Bone marrow (tissue), 2 donors: ENCODE measurements around the gene ZNF462.
"Not testable (repeated sequence)": the region's sequence is repeated elsewhere in the genome, so short reads cannot be mapped to it uniquely, and the experiment has no call there.

ENCODE experiments used
- DNase-seq, 2 donors: peaks; one replicate each; lab custom pipeline; 2025; lab: John Stamatoyannopoulos, UW

Gene ZNF462

DNA sequence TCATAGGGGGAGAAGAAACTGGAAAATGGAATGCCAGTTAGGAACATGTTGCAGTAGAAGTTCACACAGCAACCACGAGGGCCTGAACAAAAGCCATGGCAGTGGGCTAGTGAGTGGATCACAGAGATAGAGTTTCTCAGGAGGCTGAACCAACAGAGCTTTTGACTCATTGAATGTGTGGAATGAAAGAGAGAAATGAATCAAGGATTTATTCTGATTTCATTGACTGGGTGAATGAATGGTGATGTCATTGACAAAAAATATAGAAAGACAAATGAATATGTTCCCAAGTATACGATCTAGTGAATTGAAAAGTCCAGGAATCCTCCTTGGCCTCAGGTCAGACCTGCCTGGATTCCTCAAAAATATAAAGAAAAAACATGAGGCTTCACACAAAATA lies 99.2 kb downstream of the ZNF462 start:
- DNase-seq, result no peak

DNA sequence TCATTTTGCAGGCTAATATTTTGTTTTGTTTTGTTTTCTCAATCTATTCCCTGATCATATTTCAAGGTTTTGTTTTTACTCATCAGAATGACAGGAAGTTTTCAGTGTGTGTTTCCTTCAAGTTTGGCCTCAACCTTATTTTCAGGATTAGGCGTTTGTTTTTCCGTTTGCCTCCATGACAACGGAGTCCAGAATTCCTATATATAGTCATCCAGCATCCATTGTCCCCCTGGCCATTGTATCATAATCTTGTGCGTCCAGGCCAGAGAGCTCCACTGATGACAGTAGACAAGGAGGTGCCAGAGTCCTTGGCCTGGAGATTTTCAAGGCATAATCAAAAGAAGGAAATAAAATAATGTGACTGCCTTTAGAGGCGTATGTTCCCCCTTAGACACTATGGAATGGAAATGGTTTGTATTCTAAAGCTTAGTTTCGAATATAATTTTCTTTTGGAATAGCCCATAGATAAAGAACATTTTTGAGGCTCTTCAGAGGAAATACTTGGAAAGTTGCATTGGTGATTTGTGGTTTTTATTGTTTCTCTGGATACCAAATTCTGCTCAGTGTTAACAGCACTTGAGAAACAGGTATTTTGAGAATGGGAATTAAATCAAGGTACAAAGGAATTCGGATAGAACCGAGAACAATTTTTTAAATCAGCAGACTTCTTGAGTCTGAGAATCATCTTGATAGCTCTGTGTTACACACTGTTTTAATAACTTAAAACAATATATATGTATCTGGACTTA lies 99.8 kb downstream of the ZNF462 start:
- DNase-seq, result no peak

GRCh38 chr9:106963684-106964083 lies 100.7 kb downstream of the ZNF462 start:
- no peak for DNase-seq

- DNase-seq, result no peak
Measured at GRCh38 chr9:106964329-106964728, 101.4 kb downstream of the ZNF462 start.

DNA sequence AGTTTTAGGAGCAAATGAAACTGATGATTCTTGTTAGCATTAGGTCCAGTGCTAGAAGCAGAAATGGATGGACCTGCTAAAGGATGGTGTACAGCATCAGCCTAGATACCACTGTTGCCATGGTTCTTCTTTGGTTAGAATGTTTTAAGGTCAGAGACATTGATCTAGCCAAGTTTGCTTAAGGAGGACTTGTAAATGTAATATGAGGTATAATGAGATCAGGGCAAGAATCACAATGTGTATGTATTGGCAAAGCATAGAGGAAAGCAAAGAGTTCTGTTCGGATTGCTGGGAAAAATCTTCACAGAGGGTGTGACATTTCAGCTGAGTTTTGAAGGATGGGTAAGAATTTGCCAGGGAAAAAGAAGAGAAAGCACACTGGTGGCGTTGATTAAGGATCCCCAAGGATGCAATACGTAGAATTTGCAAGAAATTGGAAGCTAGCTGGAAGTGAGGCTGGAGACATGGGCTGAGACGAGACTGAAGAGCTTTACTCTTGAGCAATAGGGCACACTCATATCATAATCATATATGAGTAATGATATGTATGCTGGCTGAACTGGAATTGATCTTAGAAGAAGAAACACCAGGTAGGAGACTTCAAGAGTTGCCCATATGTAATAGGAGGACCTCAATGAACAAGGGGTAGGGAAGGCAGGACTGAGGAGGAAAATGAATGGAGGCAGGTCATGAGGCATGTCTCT lies 102.0 kb downstream of the ZNF462 start:
- no peak for DNase-seq

DNA sequence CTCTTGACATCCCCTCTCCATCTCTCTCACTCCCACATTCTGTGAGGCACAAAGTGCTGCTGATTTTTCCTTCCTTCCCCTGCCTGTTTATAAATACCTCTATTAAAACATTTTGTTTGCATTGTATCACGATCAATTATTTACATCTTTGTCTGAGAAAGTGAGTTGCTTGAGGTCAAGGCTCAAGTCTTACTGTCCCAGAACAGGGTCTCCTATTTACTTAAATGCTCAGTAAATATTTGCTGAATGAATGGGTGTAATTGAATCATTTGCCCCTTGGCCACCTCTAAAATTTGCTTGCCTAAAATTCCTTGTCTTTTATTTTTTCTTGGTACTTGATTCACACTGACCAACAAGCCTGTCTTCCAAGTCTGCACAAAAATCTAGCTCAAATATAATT lies 103.5 kb downstream of the ZNF462 start:
- DNase-seq, result no peak

DNA sequence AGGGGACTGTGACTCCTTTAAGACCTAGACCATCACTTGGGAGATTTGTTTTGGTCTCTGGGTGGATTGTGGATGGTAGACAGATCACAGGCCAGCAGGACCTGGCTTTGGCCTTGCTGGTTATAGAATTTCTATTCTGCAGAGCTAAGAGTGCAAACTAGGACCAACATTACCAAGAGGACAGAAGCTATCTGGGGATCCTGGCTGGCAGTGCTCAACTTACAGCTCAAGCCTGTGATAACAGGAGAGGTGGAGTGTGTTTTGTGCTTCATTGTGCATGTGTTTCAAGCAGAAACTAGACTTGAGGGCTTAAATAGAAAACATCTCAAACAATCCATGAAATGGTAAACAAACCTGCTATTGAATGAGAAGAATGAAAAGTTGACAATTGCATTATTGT lies 106.7 kb downstream of the ZNF462 start:
- no peak for DNase-seq

DNA sequence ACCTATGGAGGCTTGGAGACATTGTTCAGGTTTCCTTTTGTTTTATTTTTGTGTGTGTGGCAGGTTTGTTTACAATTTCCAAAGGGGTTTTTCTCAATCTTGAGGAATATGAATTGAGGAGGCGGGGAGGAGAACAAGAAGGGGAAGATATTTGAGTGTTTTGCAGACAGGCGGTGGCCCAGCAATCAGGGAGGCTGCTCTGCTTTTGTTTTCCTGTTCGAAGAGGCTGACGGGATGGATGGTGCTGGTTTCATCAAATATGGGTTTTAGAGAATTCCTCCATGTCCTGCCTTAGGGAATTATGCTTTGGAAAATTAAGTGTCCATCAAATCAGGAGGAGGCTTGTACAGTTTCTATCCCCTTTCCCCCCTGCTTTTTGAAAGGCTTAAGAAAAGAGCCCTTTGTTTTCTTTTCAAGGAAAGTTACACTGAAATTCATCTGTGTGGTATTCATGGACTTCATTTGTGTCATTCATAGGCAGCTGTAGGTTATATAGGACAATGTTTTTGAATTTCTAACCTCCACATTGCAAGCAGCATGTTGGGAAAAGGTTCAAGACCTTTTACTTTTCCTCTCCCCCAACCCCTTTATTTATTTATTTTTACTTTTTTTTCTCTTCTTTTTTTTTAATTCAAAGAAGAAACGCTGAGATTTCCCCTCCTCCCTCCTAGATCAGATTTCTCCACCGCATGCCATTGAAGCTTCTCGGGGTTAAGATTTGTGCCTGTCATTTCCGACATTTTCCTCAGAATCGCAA lies 107.4 kb downstream of the ZNF462 start:
- DNase-seq, result no peak

GRCh38 chr9:106970976-106971457 lies 108.1 kb downstream of the ZNF462 start:
- no peak for DNase-seq

DNA sequence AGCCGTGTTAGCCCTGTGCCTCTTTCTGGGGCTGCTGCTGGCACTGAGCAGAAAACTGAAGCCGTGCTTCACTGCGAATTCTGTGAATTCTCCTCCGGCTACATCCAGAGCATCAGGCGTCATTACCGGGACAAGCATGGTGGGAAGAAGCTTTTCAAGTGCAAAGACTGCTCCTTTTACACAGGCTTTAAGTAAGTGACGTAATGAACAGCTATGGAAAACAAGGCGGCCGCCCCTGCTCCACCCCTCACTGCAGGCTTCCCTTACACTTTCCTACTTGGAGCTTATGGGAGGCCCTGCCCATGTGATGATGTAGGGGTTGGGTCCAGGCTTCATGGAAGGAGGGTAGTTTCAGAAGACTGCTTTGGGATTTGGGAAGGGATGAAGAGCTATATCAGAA lies 109.1 kb downstream of the ZNF462 start:
- no peak for DNase-seq

DNA sequence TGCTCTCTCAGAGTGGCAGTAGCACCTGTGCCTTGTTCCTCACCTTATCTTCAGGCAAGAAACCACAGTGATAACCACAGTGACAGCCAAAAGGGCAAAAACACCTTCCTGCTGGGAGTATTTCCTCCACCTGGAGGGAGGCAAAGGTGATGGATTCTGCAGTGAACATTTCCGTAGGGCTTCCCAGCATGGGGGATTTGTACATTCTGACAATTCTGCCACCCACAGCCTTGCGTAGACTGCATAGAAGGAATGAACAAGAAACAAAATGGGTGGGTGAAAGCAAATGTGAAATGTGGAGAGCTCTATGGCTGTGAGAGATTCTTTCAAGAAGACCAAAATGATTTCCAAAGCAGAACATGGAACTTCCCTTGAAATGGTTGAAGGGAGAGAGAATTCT lies 111.4 kb downstream of the ZNF462 start:
- no peak for DNase-seq

- DNase-seq, result no peak
Measured at GRCh38 chr9:106976772-106977171, 113.8 kb downstream of the ZNF462 start.

GRCh38 chr9:106980551-106981101 lies 117.7 kb downstream of the ZNF462 start:
- no peak for DNase-seq

GRCh38 chr9:106981396-106982287 lies 118.7 kb downstream of the ZNF462 start:
- DNase-seq, result no peak

DNA sequence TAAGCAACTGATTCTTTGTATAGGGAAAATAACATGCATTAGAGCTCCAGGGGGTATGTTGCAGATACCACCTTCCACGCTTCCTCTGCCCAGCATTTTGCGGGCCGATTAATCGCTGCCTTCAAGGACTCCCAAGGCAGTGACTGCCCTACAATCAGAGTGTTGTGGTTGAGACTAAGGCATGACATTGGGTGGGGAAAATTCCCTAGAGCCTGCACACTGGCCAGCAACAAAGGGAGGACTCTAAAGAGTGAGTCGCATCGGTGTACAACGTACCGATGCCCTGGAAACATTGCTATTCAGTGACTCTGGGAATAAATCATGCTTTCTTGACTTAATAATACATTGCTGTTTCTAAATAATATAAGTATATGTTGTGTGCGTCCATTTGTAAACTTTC lies 119.7 kb downstream of the ZNF462 start:
- no peak for DNase-seq

DNA sequence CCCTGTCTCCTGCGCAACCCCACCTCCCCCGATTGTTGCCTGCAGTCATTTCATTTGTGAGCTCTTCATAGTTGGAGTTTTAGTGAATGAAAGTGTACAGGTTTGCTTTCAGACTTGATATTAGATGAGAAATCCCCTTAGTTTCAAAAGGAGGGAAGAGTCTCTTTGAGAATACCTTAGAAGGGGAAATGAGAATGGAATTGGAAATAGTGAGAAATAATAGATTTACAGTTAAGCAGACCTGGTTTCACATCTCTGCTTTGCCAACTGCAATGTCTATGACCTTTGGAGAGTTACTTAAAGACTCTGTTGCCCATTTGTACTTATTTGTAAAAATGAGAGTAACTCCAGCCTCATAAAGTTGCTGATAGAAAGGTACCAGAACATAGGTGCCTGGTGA lies 120.4 kb downstream of the ZNF462 start:
- no peak for DNase-seq

GRCh38 chr9:106989904-106990303 lies 126.9 kb downstream of the ZNF462 start:
- DNase-seq, result not testable (repeated sequence)

GRCh38 chr9:106992186-106992585 lies 129.2 kb downstream of the ZNF462 start:
- no peak for DNase-seq

- no peak for DNase-seq
Measured at GRCh38 chr9:106993603-106994002, 130.6 kb downstream of the ZNF462 start.

GRCh38 chr9:106994463-106994862 lies 131.5 kb downstream of the ZNF462 start:
- DNase-seq, result no peak

GRCh38 chr9:107000218-107000617 lies 137.3 kb downstream of the ZNF462 start:
- no peak for DNase-seq
